ENCODE data around the gene CX3CL1.
"Not testable (repeated sequence)": the region's sequence is repeated elsewhere in the genome, so short reads cannot be mapped to it uniquely, and the experiment has no call there.

The CX3CL1 gene

DNA sequence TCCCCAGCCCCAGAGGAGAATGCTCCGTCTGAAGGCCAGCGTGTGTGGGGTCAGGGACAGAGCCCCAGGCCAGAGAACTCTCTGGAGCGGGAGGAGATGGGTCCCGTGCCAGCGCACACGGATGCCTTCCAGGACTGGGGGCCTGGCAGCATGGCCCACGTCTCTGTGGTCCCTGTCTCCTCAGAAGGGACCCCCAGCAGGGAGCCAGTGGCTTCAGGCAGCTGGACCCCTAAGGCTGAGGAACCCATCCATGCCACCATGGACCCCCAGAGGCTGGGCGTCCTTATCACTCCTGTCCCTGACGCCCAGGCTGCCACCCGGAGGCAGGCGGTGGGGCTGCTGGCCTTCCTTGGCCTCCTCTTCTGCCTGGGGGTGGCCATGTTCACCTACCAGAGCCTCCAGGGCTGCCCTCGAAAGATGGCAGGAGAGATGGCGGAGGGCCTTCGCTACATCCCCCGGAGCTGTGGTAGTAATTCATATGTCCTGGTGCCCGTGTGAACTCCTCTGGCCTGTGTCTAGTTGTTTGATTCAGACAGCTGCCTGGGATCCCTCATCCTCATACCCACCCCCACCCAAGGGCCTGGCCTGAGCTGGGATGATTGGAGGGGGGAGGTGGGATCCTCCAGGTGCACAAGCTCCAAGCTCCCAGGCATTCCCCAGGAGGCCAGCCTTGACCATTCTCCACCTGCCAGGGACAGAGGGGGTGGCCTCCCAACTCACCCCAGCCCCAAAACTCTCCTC, 10.4 kb downstream of the CX3CL1 start:
- no peak for DNase-seq (ENCODE audit: low read depth, low spot score)

DNA sequence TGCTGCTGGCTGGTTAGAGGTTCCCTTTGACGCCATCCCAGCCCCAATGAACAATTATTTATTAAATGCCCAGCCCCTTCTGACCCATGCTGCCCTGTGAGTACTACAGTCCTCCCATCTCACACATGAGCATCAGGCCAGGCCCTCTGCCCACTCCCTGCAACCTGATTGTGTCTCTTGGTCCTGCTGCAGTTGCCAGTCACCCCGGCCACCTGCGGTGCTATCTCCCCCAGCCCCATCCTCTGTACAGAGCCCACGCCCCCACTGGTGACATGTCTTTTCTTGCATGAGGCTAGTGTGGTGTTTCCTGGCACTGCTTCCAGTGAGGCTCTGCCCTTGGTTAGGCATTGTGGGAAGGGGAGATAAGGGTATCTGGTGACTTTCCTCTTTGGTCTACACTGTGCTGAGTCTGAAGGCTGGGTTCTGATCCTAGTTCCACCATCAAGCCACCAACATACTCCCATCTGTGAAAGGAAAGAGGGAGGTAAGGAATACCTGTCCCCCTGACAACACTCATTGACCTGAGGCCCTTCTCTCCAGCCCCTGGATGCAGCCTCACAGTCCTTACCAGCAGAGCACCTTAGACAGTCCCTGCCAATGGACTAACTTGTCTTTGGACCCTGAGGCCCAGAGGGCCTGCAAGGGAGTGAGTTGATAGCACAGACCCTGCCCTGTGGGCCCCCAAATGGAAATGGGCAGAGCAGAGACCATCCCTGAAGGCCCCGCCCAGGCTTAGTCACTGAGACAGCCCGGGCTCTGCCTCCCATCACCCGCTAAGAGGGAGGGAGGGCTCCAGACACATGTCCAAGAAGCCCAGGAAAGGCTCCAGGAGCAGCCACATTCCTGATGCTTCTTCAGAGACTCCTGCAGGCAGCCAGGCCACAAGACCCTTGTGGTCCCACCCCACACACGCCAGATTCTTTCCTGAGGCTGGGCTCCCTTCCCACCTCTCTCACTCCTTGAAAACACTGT, 11.3 kb downstream of the CX3CL1 start:
- no peak for DNase-seq (ENCODE audit: low read depth, low spot score)

DNA sequence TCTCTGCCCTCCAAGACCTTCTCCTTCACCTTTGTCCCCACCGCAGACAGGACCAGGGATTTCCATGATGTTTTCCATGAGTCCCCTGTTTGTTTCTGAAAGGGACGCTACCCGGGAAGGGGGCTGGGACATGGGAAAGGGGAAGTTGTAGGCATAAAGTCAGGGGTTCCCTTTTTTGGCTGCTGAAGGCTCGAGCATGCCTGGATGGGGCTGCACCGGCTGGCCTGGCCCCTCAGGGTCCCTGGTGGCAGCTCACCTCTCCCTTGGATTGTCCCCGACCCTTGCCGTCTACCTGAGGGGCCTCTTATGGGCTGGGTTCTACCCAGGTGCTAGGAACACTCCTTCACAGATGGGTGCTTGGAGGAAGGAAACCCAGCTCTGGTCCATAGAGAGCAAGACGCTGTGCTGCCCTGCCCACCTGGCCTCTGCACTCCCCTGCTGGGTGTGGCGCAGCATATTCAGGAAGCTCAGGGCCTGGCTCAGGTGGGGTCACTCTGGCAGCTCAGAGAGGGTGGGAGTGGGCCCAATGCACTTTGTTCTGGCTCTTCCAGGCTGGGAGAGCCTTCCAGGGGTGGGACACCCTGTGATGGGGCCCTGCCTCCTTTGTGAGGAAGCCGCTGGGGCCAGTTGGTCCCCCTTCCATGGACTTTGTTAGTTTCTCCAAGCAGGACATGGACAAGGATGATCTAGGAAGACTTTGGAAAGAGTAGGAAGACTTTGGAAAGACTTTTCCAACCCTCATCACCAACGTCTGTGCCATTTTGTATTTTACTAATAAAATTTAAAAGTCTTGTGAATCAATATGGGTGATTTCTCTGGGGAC, 12.2 kb downstream of the CX3CL1 start:
- DNase-seq (ENCODE audit: low read depth, low spot score) = no peak

DNA sequence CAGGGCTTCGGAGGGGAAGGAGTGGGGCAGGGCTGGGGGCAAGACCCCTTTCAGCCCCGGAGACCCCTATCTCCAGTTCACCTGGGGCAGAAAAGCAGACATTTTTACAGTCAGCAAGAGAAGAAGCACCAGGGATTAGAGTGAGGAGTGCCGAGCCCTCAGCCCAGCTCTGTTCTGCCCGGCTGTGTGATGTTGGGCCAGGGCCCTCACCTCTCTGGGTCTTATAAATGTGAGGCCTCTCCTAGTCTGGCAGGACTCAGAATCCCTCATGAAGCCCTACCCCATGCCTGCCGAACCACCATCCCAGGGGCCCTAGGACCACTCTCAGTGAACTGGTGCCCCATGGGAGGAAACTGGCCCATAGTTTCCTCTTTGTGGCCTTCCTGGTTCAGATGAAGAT, 12.8 kb downstream of the CX3CL1 start:
- no peak for DNase-seq (ENCODE audit: low read depth, low spot score)

DNA sequence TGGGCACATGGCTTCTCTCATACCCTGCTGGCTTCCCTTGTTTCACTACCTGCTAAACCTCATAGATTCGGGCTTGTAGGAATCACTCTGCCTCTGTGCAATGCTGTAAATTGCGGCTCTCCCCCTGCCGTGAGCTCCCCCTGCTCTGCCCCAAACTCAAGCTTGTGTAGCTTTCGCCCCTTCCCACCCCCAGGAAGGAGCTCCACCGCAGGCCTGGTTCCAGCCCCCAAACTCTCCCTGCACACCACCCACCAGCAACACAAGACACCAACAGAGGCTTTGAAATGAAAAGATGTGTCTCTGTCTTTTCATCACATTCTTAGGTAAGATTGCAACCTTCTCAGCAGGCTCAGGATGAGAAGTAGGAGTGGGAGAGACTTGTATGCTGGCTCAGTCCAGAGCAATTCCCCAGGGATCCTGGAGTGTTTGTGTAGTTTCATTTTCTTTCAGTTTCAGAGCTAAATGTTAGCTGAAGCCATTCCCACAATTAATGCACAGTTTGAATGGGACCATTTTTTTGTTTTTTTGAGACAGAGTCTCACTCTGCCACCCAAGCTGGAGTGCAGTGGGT, 14.2 kb downstream of the CX3CL1 start:
- DNase-seq (ENCODE audit: low read depth, low spot score) = peak; percentile 86

DNA sequence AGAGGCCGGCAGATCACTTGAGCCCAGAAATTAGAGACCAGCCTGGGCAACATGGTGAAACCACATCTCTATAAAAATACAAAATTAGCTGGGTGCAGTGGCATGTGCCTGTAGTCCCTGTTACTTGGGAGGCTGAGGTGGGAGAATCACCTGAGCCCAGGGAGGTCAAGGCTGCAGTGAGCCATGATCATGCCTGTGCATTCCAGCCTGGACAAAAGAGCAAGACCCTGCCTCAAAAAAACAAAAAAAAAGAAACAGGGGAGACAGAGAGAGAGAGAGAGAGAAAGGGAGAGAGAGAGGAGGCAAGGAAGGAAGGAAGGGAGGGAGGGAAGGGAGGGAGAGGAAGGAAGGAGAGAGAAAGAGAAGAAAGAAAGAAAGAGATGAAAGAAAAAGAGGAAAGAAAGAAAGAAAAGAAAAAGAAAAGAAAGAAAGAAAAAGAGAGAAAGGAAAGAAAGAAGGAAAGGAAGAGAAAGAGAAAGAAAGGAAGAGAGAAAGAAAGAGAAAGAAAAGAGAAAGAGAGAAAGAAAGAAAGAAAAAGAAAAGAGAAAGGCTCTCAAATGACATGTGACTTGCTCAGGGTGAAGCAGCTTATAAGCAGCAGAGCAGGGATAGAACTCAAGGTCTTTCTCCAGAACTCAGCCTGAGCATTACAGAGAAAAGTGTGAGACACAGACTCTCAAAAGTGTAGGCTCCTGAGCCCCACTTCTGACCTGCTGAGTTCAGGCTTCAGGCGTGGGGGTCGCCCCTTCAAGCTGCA, 15.5 kb downstream of the CX3CL1 start:
- no peak for DNase-seq (ENCODE audit: low read depth, low spot score)

DNA sequence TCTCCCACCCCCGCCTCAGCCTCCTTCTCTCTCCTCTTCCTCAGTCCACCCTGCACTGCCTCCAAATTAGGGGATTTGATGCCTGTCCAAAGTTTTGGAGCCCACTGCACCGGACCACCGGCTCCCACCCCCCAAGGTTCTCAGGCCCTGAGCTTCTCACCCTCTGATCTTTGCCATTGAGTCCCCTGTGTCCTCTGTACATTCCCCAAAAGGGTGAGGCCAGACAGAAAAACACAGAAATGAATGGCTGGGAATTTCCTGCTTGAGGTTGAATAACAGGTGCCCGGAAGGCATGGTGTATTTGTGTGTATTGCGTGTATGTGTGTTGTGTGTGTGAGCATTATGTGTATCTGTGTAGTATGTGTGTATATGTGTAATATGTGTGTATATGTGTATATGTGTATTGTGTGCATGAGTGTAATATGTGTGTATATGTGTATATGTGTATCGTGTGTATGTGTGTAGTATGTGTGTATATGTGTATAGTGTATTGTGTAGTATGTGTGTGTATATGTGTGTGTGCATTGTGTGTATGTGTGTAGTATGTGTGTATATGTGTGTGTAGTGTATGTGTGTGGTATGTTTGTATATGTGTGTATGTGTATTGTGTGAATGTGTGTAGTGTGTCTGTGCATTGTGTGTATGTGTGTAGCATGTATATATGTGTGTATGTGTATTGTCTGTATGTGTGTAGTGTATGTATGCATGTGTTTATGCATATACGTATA, 16.2 kb downstream of the CX3CL1 start:
- DNase-seq (ENCODE audit: low read depth, low spot score) = no peak

DNA sequence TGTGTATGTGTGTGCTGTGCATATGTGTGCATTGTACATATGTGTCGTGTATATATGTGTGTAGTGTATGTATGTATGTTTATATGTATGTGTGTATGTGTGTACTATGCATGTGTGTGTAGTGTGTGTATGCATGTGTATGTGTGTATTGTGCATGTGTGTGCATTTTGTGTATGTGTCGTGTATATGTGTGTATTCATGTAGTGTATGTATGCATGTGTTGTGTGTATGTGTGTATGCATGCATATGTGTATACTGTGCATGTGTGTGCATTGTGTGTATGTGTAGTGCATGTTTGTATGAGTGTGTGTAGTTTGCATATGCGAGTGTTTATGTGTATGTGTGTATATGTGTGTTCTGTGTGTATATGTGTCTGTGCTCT, 16.8 kb downstream of the CX3CL1 start:
- no peak for DNase-seq (ENCODE audit: low read depth, low spot score)

DNA sequence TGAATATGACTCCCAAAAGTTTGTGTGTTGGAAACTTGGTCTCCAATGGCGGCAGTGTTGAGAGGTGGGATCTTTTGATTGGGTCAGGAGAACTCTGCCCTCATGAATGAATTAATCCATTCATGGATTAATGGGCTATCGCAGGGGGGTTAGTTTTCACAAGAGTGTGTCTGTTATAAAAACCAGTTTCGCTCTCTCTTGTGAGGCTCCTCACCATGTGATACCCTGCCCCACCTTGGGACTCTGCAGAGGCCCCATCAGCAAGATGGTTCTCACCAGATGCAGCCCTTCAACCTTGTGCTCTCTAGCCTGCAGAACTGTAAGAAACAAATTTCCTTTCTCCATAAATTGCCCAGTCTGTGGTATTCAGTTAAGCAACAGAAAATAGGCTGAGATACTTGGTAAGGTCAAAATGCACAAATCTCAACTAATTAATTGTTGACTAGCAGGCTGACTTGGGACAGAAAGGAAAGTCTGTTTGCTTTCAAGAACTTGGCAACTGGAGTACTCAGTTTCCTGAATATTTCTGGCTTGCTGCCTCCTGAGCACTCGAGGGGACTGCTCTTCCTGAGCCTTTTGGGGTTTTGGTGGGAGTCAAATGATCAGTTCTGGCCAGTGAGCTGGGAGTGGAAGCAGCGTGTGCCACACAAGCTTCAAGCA, 18.5 kb downstream of the CX3CL1 start:
- DNase-seq (ENCODE audit: low read depth, low spot score) = no peak

DNA sequence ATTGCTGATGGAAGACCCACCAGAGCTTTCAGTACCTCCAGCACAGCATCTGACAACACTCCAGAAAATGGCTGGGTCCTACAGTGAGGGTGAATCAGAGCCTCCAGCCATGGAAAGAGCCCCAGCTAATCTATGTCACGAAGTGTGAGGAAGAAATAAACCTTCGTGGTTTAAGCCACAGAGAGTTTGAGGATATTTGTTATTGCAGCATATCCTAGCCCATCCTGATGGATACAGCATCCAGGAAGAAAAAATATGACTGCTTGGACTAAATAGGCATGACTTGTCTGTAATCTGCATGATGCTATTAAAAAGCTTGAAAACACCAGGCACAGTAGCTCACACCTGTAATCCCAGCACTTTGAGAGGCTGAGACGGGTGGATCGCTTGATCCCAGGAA, 19.0 kb downstream of the CX3CL1 start:
- DNase-seq (ENCODE audit: low read depth, low spot score) = no peak

DNA sequence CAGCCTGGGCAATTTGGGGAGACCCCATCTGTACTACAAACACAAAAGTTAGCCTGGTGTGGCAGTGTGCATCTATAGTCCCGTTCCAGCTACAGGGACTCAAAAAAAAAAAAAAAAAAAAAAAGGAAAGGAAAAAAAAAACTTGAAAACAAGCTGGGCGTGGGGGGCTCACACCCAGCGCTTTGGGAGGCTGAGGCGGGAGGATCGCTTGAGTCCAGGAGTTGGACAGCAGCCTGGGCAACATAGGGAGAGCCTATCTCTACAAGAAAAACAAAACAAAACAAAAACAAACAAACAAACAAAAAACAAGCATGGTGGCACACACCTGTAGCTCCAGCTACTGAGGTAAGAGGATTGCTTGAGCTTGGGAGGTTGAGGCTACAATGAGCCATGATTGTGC, 19.4 kb downstream of the CX3CL1 start:
- DNase-seq (ENCODE audit: low read depth, low spot score) = no peak

DNA sequence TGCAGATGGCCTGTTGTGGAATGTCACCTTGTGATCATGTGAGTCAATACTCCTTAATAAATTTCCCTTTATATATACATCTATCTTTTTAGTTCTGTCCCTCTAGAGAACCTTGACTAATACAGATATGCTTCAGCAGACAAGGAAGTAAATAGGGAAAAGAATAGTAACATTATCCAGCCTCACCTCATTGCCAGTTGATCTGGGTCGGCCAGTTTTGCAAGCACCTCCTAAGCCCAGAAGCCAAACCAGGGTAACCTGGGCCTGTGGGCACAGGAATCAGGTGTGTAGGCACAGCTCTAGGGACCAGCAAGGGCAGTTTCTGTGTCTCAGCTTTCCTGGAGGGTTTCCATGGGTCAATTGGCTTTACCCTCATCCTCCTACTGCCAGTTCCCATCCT, 20.4 kb downstream of the CX3CL1 start:
- no peak for DNase-seq (ENCODE audit: low read depth, low spot score)

DNA sequence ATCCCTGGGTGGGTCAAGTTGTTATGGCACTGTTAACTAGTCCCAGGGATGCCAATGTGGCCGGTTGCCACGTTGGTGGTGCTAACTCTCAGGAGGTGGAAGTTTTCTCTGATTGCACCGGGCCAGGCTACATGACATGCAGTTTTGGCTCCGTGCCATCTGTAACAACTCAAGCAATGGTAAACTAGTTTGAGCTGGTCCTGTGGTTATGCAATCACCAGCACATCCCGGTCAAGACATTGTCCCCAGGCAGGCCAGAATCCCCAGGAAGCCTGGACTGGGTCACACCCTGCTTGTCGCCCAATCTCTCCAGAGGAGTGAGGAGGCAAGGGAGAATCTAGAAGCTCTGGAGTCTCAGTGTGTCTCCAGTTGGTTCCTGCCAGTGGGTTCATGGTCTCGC, 22.2 kb downstream of the CX3CL1 start:
- no peak for DNase-seq (ENCODE audit: low read depth, low spot score)

DNA sequence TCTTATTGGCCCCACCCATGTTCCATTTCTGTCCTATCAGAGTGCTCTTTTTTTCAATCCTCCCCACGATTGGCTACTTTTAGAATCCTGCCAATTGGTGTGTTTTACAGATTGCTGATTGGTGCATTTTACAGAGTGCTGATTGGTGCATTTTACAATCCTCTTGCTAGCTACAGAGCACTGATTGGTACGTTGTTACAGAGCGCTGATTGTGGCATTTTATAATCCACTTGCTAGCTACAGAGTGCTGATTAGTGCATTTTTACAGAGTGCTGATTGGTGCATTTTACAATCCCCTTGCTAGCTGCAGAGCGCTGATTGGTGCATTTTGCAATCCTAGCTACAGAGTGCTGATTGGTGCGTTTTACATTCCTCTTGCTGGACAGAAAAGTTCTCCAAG, 22.7 kb downstream of the CX3CL1 start:
- no peak for DNase-seq (ENCODE audit: low read depth, low spot score)

DNA sequence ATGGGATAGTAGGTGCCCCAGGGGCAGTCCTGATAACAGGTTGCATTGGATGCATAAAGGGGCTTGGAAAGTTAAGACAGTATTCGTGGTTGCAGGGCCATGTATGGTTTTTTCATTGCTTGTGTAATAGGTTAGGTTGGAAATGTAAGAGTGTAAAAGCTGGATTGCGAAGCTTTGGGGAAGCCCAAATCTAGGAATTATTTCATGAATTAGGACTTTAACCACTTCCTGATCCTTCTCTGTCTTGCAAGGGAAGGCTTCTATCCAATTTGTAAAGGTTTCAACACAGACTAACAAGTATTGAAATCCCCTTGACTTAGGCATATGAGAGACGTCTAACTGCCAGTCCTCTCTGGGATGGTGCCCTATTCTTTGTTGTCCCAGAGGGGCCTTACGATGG, 24.5 kb downstream of the CX3CL1 start:
- DNase-seq (ENCODE audit: low read depth, low spot score) = no peak

DNA sequence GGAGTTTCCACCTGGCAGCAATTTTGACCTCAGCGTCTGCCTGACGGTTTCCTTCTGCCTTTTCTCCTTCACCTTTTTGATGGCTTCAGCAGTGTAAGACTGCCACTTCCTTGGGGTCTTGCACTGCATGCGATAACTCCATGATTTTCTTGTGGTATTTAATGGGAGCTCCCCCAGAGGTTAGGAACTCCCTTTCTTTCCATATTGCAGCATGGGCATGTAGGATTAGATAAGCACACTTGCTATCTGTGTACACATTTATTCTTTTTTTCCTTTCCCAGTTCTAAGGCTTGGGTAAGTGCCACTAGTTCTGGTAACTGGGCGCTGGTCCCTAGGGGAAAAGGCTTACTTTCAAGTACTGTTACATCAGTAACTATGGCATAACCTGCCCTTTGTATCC, 25.2 kb downstream of the CX3CL1 start:
- DNase-seq (ENCODE audit: low read depth, low spot score) = not testable (repeated sequence)

DNA sequence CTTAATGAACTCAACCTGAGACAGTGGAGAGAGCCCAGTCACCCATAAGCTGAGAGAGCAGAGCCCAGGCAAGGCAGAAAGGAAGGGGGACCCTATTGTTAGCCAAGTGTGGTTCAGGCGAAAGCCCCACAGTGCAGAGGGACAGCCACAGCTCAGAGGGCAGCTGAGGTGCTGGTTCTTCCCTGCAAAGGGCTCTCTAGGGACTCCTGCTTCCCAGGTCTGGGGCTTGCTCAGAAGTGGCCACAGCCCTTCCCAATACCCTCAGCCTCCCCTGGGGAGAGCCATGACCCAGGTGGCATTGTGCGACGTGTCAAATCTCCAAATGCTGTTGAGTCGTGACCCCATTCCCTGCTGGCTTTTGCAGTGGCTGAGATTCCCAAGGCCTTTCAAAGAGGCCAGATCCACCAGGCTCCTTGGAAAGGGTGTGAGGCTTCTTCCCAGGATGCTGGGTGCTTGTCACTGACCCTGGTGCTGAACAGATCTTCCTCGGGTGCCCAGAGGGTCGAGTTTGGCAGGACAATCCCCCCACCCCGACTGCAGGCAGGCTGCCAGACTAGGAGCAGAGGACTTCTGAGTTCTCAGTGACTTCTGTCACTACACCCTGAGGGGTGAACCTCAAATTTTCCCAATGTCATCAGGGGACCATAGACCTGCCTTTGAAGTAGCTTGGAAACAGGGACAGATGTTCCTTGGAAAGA, 29.8 kb downstream of the CX3CL1 start:
- no peak for DNase-seq (ENCODE audit: low read depth, low spot score)

DNA sequence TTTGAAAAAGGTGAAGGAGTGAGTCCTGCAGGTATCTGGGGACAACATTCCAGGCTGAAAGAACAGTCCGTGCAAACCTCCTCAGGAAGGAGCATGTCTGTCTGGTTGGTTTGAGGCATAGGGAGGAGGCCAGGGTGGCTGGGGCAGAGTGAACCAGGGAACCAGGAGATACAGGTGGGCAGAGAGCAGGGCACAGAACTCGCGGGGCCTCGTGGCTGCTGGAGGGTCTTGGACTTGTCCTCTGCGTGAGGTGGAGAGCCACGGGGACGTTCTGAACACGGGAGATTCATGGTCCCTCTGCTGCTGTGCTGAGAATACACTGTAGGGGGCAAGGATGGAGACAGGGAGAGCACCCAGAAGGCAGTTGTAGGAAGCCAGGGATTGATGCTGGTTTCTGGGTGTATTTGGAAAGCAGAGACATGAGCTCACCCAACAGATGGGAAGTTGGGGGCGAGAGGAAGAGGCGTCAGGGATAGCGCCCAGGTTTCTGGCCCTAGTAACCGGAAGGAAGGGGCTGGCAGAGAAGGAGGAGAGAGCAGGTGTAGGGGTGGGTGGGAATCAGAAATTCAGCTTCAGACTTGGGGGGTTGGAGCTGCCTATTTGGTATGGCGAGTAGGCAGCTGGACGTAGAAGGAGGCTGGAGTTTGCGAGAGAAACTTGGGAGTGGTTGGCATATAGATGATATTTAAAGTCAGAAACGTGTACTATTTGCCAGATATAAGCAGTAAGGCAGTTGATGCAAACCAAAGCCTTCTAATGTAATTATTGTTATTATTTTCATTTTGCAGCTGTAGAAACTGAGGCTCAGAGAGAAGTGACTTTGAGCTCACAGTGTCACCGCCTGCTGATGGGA, 31.9 kb downstream of the CX3CL1 start, which contains the start of gene CCL17:
CCL17 (plus strand) TSS at position 803 of the 853 bp plus-strand sequence. CDS start 9,166 bp downstream, outside the sequence.
- no peak for DNase-seq (ENCODE audit: low read depth, low spot score)

Data from smooth muscle cell of the brain vasculature (primary cell).